Ramos (cell line): ENCODE data around the gene TCF12.

Experiments used
- in situ Hi-C: fragments of 300-500 bp; cut with MboI; formaldehyde crosslinking; loops from one replicate; pipeline ENCODE4 v1.14.3; 2022; ENCODE audit warnings: low sequenced_read_pairs; ENCODE audit not compliant: unreplicated experiment

TCF12 gene

GRCh38 chr15:56969265-56969895 is 50.9 kb downstream of the TCF12 start:
- in situ Hi-C loops = no loop called here

DNA sequence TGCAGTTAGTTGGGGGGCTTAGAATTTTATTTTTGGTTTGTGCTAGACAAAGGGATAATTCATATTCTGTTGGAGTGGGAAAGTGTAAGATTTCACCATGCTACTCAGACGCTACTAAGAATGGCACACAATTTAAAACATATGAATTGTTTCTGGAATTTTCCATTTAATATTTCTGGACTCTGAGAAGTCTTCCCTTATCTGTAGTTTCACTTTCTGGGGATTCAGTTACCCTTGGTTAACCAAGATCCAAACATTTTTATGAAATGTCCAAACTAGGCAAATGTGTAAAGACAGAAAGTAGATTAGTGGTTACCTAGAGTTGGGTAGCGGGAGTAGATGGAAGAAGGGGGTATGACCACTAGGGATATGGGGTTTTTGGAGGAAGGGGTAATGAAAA is 53.1 kb downstream of the TCF12 start:
- in situ Hi-C loops = no loop called here

DNA sequence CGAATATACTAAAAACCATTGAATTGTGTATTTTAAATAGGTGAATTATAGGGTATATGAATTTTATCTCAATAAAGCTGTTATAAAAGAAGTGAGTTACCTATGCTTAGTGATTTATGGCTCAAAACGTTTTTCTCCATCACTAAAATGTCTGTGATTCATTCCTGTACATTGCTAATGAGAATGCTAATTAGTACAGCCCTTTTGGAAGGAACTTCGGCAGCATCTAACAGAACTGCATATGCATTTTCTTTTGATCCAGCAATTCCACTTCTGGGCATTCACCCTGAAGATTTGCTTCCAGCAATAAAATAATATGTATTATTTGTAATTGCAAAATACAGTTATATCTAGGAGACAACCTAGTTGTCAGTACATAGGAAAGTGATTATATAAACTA is 53.6 kb downstream of the TCF12 start:
- in situ Hi-C loops = no loop called here

- in situ Hi-C loops = no loop called here
These were observed 54.0 kb downstream of the TCF12 start for GRCh38 chr15:56972426-56972825.

DNA sequence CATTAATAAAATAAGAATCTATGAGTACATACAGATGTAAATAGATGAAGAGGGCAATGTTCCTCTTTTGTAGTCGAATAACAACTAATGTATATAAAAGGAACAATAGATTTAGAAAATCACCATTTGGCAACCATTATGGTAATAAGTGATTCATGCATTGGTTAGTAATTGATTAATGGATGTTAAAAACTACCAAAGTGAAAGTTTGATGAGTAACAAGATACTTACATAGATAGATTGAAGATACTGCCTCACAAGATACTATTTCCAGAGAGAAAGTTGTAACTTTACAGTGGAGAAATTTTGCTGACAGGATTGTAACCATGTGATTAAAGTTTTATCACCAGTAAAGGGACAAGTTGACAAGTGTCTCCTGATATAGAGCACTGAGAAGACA is 55.0 kb downstream of the TCF12 start:
- in situ Hi-C loops = no loop called here

- in situ Hi-C loops = no loop called here
These were observed 58.8 kb downstream of the TCF12 start for GRCh38 chr15:56977232-56977631.

DNA sequence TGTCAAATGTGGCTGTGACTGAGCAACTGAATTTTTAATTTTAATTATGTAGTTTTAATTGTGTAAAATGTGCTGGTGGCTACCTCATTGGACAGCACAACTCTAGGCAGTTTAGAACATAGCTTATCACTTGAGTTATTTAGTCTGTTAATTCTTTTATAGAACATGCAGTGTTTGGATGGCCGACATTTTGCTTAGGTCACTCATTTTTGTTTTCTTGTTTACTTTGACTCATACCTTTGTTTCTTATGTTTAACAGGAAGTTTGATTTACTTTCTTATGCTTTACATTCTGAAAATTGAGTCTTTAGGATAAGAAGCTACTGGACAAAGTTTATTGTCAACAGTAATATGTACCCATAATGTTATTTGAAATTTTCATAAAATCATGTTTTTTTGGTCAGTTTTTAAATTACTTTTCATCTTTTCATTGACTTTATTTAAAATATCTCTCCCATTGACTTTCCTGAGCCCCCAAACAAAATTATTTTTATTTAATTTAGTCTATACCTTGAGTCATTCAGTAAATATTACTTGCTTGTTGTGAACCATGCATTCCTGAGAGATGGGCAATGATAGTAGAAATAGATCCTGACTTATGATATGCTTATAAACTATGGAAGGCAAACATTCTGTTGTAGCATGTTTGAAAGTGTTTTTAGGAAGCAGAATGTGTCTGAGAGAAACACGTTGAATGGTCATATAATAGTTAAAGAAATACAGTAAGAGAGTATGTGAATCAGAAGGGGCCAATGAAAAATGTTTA is 60.6 kb downstream of the TCF12 start:
- in situ Hi-C loops = no loop called here

DNA sequence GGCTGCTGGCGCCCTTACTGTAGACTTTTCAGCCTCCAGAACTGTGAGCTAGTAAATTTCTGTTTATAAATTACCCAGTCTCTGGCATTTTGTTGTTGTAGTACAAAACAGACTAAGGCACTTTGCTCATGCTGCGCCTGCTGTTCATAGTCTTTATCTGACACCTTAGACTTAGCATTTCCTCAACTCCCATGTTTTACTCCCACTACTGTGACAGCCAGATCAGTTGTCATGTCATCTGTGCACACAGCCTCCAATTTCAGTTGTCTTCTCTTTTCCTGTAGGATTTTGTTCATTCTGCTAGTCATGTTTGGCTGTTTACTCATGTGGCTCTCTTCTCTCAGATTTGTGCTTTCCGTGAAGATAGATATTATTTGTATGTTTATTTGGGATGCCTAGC is 62.0 kb downstream of the TCF12 start:
- in situ Hi-C loops = no loop called here

GRCh38 chr15:56981160-56981559 is 62.7 kb downstream of the TCF12 start:
- in situ Hi-C loops = no loop called here

DNA sequence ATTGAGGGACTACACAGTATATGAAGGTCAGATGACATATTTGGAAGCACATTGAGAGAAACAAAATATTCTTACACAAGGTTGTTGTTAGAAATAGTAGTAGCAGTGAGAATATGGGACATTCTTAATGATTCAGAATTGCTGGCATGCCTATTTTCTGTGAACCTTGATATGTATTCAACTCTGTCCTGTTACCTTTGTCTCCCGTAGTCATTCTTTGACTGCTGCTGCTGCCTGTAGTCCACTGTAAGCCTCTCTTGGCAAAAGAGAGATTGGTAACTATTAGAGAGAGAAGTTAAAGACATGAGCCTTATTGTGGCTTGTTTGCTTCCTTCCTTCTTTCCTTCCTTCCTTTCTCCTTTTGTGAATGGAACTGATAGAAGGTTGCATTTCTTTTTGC is 64.5 kb downstream of the TCF12 start:
- in situ Hi-C loops = no loop called here

DNA sequence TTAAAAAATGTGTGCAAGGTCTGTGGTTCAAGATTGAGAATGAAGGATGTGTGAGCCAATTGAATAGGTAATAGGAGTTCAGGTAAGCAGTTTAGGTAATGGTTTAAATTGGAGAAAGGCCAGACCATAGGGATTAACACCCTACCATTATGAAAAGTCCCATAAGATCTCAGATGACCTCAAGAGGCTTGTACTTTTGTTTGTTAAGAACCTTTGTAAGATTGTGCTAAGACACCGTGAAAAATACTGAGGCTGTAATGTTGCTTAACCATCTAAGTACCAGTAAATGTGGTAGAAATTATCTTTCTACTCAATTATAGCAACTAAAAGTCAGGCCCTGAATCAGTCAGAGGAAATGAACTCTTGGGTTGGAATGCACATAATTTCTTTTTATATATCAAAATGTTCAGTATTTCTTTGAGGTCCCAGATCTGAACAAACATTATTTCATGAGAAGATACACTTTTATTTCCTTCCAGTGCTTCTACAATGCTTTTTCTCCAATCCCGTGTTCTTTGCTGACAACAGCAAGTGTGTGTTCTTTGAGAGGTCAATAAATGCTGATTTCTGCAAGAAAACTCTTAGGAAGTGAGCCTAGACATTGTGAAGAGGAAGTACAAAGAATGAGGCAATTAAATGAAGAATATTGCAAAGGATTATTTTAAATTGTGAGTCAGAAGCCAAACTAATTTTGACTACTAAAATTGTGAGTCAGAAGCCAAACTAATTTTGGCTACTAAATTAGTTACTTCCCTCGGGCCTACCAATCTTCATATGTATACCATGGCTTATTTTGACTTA is 66.4 kb downstream of the TCF12 start:
- in situ Hi-C loops = no loop called here

DNA sequence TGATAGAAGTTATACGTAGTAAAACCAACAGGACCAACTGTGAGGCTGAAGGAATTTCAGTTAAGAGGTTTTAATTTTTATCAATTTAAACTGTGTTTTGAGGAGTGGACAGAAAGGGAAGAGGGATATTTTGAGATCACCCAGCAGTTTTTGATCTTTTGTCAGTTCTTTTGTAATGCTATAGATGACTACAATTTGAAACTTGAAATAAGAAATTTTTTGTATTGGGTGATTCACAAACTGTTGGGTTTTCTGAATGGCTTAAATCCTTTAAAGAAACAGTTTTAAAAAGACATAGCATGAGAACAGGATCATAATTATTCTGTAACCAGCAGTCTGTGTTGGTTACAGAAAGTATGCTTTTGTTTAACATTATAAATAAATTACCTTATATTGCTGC is 67.4 kb downstream of the TCF12 start:
- in situ Hi-C loops = no loop called here

- in situ Hi-C loops = no loop called here
These were observed 68.8 kb downstream of the TCF12 start for GRCh38 chr15:56987286-56987685.

GRCh38 chr15:56988219-56988618 is 69.8 kb downstream of the TCF12 start:
- in situ Hi-C loops = no loop called here

- in situ Hi-C loops = no loop called here
These were observed 71.0 kb downstream of the TCF12 start for GRCh38 chr15:56989411-56989924.

DNA sequence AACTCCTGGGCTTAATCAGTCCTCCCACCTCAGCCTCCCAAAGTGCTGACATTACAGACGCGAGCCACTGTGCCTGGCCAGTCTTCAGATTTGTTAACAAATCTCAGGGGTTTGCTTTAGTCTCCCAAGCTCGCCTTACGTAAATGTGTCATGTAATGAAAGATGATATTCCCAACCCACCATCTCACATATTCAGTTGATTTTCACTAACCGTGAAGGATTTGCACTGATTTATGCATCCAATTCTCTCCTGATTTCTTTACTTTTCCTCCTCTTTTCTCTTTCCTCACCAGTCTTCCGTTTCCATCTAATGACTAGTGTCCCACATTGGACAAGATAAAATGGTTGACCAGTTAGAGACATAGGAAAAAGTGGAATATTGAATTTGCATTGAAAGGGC is 72.6 kb downstream of the TCF12 start:
- in situ Hi-C loops = no loop called here

GRCh38 chr15:56992725-56993124 is 74.3 kb downstream of the TCF12 start:
- in situ Hi-C loops = no loop called here

GRCh38 chr15:56994280-56994679 is 75.8 kb downstream of the TCF12 start:
- in situ Hi-C loops = no loop called here

DNA sequence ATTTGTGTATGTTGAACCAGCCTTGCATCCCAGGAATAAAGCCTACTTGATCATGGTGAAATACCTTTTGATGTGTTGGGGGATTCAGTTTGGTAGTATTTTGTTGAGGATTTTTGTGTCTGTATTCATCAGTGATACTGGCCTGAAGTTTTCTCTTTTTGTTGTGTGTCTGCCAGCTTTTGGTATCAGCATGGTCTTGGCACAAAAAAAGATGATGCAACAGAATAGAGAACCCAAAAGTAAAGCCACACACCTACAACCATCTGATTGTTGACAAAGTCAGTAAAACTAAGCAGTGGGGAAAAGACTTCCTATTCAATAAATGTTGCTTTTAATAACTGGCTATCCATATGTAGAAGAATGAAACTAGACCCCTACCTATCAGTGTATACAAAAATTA is 77.6 kb downstream of the TCF12 start:
- in situ Hi-C loops = no loop called here

- in situ Hi-C loops = no loop called here
These were observed 78.5 kb downstream of the TCF12 start for GRCh38 chr15:56996746-56997470.
